NAMALWA (cell line): ENCODE data around the gene HSPA9.
A peak's percentile ranks its signal among the peaks of the same experiment; 100 is the strongest.

Experiments used
- DNase-seq: peaks from one replicate; pipeline ENCODE4 v3.0.0-alpha.2; 2015; ENCODE audit warnings: low spot score

HSPA9 gene

DNA sequence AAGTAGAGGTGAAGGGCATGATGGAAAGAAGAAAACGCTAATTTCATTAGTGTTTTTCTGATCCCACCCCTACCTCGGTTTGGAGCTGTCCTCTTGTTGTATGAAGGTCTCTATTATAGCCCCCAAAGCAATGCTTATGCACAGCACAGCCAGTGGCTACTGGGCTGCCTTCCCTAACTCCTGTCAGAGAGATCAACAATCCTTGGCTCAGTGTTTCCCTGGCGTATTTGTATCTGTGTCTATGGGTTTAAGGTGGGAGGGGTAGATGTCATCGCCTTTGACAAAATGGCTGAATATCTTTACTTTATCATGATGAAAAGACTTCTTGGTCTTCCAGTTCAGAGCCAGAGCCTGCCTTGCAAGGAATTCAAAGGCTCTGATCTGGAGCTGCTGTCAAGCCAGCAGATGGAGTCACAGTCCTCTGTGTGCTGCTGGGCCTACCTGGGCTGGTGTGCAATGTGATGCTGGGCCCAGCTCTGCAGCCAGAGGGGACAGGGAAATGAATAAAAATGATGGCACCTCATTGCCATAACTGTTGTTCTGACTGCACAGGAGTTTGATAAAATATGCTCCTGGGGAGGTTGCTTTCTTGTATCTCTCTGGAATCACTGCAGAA, 20.1 kb upstream of the HSPA9 start:
- no peak for DNase-seq

DNA sequence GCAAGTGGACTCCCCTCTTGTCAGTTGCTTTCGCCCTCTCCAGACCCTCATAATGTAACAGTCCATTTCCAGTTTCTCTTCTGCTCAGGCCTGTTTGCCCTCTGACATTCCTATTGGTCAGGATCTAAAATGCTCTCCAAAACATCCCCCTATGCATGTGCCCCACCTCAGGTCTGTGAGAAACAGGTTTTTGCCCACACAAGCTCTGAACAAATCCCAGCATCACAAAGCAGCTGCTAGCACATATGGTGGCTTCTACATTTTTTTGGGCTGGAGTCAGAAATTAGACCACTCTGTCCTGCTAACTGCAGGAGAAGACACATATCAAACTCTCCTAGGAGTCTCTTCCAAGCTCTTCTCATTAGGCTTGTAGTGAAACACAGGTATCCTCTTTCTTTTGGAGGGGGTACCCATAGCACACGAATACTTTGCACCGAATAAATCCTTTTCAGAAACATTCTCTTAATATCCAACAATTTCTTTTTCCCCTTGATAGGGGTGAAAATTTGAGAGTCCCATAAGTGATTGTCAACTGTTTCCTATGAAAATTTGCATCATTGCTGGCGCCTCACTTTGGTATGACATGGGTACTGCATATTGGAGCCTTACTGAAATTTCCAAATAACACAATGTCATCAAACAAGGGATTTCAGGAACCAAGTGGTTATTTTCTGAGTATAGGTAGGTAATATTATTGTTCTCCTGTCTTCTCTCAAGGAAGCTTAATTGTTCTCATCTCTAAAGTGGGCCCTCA, 19.3 kb upstream of the HSPA9 start:
- no peak for DNase-seq

DNA sequence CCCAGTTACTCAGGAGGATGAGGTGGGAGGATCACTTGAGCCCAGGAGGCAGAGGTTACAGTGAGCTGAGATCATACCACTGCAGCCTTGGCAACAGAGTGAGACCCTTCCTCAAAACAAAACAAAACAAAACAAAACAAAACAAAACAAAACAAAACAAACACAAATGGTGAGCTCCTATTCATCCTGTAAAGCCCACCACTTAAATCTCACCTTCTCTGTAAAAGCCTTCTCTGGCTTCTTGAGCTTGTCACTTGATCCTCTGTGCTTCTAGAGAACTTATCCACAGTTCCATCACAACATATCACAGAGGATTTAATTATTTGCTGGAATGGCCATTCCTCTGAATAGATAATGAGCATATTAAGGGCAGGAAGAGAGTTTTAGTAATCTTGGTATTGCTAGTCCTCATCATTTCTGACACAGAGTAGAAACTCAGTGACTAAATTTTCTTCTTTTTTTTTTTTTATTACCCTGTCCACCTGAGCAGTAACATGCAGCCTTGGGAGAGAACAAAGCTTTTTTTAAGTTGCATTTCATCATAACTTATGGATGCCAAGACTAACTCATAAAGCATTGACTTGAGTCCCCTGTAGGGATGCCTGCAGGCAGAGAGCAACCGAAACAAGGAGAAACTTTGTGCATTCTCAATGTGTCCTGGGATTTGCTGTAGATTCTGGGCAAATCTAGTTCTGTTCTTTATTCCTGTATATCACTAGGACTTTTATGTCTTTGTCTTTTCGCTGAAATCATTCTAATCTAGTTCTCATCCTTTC, 13.0 kb upstream of the HSPA9 start:
- no peak for DNase-seq

DNA sequence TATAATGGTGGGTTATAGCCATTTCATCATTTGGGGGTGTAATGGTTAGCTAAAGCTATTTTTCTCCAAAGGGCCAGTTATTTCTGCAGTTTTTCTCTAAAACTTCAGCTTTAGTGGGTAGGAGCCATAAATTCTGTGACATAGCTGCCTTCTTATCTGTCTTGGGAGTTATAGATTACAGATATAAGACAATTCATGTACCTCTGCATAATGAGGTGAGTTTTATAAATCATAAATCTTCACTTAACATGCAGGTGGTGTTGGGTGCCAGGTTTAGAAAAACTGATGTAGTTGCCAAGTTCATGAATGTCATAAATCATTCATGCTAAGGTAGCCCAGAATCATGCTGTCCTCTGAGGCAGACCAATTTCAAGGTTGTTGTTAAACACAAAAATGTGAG, 10.0 kb upstream of the HSPA9 start:
- DNase-seq: no peak

GRCh38 chr5:138583984-138584637, 8.9 kb upstream of the HSPA9 start:
- DNase-seq: no peak

DNA sequence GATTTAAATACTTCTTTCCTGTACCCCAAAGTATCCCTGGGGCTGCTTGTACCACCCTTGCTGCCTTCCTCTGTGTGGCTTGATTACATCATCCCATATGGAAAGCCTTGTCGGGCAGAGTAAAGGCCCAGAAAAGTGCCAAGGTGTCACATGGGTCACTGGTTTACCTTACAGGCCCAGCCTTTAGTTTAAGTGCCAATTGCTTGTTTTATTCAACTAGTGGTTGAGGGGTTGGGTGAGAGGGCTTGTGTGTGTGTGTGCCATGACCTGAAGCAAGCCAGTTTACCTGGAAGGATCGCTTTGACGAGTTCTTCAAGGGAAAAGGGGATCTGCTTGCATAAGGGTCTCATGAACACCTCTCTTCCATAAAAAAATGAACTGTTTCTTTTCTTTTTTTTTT, 7.8 kb upstream of the HSPA9 start:
- no peak for DNase-seq

- DNase-seq: no peak
Measured at GRCh38 chr5:138580777-138581176, 5.6 kb upstream of the HSPA9 start.

DNA sequence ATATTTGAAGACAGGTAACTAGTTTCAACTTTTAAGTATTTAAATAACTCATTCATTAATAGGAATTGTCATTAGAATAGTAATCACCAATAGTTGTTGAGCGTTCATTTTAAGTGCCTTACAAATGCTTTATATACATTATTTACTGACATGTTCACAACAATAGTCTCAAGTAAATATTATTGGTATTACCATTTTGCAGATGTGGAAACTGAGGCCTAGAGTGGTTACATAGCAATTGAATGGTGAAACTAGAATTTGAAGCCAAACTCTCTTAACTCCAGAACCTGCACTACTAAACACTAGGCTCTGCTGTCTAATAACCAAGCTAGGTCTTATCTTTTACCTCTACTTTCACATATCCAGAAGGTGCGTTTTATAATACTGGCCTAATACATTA, 4.8 kb upstream of the HSPA9 start:
- no peak for DNase-seq

- no peak for DNase-seq
Measured at GRCh38 chr5:138579517-138579863, 4.3 kb upstream of the HSPA9 start.

DNA sequence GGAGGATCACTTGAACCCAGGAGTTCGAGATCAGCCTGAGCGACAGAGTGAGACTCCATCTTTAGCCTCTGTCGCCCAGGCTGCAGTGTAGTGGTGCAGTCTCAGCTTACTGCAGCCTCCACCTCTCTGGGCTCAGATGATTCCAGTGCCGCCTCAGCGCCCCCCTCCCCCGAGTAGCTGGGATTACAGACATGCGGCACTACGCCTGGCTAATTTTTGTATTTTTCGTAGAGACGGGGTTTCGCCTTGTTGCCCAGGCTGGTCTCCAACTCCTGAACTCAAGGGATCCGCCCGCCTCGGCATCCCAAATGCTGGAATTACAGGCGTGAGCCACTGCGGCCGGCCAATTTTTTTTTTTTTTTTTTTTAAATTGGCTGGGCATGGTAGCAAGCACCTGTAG, 2.3 kb upstream of the HSPA9 start:
- no peak for DNase-seq

DNA sequence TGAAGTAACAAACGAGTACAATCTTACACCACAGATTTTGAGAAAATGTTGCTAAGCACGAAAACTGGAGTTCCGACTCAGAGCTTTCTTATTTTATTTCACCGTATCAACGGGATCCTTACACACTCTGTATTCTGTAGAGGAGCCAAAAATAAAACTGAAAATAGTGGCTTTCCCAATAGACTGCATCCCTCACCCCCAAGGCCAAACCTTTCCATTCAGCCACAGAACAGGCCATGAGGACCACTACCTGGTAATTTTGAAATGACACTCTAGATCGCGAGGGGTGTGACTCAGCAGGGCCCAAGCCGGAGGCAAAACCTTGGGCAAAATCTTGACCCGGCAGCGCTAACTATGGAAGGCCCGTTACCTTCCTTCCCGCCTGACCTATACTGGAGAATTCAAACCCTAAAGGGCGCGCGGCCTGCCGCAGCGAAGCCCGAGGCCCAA, 432 bp downstream of the HSPA9 start:
- no peak for DNase-seq

DNA sequence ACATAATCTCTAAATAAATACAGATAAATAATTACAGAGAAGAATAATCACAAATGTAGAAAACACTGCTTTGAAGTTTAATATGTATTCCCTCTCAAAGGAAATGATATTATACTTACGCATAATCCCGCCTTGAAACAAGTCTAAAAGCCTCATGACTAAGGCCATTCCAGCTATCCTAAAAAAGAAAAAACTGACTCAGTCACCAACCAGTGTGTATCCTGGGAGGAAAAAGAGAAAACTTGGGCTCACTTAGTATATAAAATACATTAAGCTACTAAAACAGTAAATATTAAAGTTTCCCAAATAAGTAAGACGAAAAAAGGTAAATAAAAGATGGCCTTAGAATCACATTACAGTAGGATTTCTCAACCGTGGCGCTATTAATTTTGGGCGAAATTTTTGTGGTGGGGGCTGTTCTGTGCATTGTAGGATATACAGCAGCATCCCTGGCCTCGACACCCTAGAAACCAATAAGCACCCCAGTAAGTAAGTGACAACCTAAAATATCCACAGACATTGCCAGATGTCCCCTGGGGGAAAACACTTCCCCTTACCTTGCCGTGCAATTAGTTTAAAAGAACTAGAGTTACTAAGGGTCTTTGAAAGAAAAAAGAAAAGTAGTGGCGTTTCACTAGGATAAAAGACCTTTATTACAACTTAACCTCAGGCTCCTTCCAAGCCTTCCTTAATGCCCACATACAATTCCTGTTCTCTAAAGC, 1.1 kb downstream of the HSPA9 start:
- DNase-seq: peak; percentile 53

DNA sequence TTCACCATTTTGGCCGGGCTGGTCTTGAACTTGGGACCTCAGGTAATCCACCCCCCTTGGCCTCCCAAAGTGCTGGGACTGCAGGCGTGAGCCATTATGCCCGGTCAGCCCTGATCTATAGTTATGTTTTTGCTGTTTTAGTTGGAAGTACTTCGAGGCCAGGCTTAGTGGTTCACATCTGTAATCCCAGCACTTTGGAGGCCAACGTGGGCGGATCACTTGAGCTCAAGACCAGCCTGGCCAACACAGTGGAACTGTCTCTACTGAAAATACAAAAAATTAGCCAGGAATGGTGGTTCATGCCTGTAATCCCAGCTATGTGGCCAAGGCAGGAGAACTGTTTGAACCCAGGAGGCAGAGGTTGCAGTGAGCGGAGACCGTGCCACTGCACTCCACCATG, 2.0 kb downstream of the HSPA9 start:
- no peak for DNase-seq

DNA sequence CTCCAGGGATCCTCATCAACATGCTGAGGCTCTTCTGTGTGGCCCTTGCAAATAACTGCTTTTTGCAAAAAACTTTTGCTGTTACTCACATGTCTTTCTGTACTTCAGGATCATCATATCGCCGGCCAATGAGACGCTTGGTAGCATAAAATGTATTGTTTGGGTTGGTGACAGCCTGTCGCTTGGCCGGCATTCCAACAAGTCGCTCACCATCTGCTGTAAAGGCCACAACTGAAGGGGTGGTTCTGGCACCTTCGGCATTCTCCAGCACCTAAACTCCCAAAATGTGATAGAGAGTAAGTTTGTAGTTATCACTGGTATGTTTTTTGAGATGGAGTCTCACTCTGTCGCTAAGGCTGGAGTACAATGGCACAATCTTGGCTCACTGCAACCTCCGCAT, 4.3 kb downstream of the HSPA9 start:
- DNase-seq: no peak

DNA sequence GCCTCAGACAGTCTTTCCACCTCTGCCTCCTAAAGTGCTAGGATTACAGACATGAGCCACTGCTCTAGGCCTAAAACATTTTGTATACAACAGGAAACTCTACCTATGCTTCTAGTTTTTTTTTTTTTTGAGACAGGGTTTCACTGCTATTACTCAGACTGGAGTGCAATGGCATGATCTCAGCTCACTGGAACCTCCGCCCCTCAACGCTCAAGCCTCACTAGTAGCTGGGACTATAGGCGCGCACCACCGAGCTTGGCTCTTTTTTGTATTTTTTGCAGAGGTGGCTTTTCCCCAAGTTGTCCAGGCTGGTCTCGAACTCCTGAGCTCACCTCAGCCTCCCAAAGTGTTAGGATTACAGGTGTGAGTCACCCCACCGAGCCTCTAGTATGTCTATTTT, 5.4 kb downstream of the HSPA9 start:
- no peak for DNase-seq

DNA sequence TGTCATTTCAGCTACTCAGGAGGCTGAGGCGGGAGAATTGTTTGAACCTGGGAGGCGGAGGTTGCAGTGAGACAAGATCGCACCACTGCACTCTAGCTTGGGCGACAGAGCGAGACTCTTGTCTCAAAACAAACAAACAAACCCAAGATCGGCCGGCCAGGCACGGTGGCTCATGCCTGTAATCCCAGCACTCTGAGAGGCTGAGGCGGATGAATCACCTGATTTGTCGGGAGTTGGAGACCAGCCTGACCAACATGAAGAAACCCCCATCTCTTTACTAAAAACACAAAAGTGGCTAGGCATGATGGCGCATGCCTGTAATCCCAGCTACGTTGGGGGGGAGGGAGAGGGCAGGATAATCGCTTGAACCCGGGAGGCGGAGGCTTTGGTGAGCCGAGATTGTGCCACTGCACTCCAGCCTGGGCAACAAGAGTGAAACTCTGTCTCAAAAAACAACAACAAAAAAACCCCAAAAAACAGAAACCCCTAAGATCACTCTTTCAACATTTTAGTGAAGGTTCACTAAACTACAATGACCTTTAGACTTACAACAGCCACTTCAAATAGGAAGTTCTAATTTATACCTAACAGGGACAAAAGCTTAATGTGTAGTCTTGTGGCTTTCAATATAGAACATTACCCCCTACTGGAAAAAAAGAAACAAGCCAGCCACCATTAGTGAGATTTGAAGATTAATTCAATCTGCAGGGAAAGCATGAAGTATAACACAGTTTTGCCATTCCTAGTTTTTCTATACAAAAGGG, 7.0 kb downstream of the HSPA9 start:
- DNase-seq: no peak

DNA sequence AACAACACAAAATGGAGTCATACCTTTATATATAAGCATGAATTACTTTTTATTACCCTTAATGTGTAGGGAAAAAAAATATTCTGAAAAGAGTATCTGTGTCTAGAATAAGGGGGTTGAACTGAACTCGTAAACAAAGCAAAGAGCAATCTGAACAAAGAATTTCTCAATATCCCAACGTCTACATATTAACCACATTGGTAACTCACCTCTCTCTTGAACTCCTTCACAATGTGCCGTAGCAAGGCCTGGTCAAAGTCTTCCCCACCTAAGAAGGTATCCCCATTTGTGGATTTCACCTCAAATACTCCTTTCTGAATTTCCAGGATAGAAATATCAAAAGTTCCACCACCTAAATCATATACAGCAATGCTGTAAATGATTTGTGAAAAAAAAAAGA, 8.4 kb downstream of the HSPA9 start:
- DNase-seq: no peak

GRCh38 chr5:138565100-138565821, 9.9 kb downstream of the HSPA9 start:
- no peak for DNase-seq

DNA sequence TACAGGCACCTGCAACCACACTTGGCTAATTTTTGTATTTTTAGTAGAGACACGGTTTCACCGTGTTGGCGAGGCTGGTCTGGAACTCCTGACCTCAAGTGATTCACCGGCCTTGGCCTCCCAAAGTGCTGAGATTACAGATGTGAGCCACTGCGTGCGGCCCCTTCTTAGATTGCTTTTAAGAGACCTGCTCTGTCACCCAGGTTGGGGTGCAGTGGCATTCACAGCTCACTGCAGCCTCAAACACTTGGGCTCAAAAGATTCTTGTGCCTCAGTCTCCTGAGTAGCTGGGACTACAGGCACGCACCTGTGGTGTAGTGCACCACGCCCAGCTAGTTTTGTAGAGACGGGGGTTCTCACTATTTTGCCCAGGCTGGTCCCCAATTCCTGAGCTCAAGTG, 11.0 kb downstream of the HSPA9 start:
- DNase-seq: no peak

DNA sequence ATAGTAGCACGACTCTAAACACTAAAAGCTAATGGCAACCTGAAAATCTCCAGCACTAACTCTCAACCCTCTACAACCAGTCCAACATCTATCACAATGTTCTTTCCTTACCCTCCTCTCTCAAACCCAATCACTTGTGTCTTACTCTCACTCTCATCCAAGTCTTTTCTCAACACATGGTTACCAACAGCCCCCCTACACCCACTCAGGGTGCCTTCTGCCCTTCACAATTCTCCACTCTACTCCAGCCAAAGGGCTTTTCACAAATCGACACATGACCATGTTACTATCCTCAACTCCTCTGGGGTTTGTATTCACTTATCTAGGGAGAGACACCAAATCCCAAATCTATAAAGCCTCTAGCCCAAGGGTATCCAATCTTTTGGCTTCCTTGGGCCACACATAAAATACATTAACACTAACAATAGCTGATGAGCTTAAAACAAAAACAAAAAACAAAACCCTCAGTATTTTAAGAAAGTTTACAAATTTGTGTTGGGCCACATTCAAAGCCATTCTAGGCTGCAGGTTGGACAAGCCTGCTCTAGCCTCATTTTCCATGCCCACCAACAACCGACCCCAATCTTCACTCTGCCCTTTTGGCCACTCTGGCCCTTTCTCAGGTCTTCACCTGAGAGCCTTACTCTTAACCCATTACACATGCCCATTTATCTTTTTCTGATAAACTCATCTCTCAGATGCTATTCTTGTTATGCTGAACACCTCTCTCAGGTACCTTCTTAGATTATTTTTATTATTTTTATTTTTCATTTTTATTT, 11.7 kb downstream of the HSPA9 start:
- no peak for DNase-seq
